Keratinocyte (primary cell): ENCODE results near the gene CACNA1C.

Source experiments
- EZH2 ChIP-seq: IDR thresholded peaks from one replicate; pipeline ENCODE4 v1.6.1; 2012; ENCODE audit warnings: inconsistent platforms, mild to moderate bottlenecking, low read length, moderate library complexity
- TF ChIP-seq, protein P1 (sequence below), 3 experiments: IDR thresholded peaks in 1 of 3; conservative IDR thresholded peaks in 1 of 3; optimal IDR thresholded peaks in 1 of 3; 2 replicates in 2 of 3; 3 replicates in 1 of 3; pipeline versions ENCODE3 to v1.5.1; 2011; ENCODE audit warnings: low read length in 3 of 3, mild to moderate bottlenecking in 3 of 3, moderate library complexity in 2 of 3, control low read depth in 1 of 3, inconsistent platforms in 1 of 3; ENCODE audit not compliant: insufficient read depth in 2 of 3; ENCODE audit errors: extremely low read depth in 1 of 3

DNA sequence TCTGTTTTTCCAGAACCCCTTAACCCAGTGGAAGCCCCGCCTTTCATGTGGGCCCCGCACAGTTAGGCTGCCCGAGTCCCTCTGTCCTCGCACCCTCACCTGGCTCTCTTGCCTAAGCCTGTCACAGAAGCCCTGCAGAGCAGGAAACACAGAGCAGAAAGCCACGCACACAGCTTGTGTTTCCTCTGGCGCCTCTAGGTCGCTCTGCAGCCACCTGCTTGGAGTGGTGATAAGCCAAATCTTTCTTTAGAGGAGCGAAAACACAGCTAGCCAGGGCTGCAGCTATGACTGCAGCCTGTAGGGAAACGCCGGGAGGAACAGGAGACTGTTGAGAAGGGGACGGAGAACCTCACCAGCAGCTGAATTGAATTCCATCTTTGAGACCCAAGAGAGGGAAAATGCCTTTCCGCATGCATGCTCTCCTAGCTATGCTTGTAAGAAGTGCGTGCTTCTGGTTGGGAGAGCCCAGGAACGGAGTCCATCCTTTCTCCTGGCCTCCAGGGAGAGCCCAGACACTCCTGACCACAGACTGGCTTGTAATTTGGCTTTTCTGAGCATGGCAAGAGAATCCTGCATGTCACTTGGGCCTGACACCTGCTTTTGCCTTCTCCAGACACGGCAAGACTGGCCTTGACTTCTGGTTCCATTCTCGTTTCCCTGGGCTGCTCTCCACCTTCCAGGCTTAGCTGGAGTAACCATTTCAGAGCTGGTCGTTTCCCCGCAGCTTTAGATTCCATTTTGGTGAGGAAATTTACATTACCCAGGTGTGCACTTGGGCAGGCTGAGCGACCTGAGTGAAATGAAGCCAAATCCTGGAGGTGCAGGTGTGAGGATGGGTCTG, 301.6 kb downstream of the CACNA1C start:
- TF ChIP-seq, protein P1, sequence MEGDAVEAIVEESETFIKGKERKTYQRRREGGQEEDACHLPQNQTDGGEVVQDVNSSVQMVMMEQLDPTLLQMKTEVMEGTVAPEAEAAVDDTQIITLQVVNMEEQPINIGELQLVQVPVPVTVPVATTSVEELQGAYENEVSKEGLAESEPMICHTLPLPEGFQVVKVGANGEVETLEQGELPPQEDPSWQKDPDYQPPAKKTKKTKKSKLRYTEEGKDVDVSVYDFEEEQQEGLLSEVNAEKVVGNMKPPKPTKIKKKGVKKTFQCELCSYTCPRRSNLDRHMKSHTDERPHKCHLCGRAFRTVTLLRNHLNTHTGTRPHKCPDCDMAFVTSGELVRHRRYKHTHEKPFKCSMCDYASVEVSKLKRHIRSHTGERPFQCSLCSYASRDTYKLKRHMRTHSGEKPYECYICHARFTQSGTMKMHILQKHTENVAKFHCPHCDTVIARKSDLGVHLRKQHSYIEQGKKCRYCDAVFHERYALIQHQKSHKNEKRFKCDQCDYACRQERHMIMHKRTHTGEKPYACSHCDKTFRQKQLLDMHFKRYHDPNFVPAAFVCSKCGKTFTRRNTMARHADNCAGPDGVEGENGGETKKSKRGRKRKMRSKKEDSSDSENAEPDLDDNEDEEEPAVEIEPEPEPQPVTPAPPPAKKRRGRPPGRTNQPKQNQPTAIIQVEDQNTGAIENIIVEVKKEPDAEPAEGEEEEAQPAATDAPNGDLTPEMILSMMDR (optimal IDR thresholded peaks at IDR 0.05 in 1 of 3, IDR thresholded peaks at IDR 0.05 in 1 of 3, conservative IDR thresholded peaks at IDR 0.05 in 1 of 3; ENCODE audit: extremely low read depth in 1 of 3, insufficient read depth in 2 of 3, low read length in 3 of 3) = no peak
- no peak for TF ChIP-seq EZH2
